HG03196 (cell line): ENCODE results near the gene GPR108.
A peak's percentile ranks its signal among the peaks of the same experiment; 100 is the strongest.

Experiments
- ATAC-seq: cut with Tn5 transposase; IDR thresholded peaks from one replicate; pipeline ENCODE4 v1.9.1; 2021; ENCODE audit not compliant: unreplicated experiment

Gene GPR108

GRCh38 chr19:6737873-6738786 lies 750 bp upstream of the GPR108 start:
- ATAC-seq, result peak; percentile 27

- ATAC-seq, result no peak
These were observed 480 bp downstream of the GPR108 start for GRCh38 chr19:6736917-6737283.

DNA sequence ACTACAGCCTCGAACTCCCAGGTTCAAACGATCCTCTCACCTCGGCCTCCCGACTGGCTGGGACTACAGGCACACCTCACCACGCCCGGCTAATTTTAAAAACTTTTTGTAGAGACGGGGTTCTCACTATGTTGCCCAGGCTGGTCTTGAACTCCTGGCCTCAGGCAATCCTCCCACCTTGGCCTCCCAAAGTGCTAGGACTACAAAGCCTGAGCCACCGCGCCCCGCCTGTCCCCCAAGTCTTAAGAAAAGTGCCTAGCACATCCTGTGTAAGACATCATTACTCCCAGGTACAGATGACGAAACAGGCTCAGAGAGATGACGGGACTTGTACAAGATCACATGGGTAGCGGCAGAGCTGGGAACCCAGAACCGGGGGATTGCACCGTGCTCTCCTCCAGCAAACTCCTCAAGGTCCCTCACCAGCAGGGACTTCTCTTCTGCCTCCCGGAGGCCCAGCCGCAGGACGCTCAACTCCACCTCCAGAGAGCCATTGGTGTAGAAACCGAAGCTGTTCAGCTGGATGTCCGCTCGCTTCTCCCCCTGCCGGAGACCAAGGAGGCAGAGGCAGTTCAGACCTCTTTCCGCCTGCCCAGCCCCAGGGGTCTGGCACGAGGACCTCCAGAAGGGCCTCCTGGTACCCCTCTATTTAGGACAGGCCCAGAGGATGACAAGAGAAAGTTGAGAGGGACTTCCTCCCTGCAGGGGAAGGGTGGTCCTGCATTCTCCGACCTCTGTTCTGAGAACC lies 1.0 kb downstream of the GPR108 start:
- ATAC-seq, result no peak

GRCh38 chr19:6735181-6735911 lies 2.0 kb downstream of the GPR108 start:
- no peak for ATAC-seq

DNA sequence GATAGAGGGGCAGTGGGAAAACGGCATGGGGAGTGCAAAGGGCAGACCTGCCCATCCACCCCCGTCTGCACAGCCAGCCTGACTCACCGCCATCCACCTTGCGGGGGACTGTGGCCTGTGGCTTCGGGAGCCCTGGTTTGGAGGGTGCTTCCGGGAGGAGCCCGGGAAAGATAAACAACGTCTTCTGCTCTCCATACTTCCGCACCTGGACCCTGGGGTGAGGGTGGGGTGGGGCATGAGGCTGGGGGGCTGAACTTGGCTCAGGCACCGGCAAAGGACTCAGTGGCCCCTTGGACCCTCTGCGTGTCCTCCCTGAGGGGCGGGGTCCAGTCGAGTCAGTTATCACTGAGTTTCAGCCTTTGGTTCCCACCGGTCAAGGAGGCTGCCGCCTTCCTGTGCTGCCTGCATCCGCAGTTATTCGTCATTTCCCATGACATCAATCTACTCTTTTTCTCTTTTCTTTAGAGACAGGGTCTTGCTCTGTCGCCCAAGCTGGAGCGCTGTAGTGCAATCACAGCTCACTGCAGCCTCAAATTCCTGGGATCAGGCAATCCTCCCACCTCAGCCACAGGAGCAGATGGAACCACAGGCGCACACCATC lies 3.2 kb downstream of the GPR108 start:
- no peak for ATAC-seq

- no peak for ATAC-seq
These were observed 3.9 kb downstream of the GPR108 start for GRCh38 chr19:6733338-6734095.

DNA sequence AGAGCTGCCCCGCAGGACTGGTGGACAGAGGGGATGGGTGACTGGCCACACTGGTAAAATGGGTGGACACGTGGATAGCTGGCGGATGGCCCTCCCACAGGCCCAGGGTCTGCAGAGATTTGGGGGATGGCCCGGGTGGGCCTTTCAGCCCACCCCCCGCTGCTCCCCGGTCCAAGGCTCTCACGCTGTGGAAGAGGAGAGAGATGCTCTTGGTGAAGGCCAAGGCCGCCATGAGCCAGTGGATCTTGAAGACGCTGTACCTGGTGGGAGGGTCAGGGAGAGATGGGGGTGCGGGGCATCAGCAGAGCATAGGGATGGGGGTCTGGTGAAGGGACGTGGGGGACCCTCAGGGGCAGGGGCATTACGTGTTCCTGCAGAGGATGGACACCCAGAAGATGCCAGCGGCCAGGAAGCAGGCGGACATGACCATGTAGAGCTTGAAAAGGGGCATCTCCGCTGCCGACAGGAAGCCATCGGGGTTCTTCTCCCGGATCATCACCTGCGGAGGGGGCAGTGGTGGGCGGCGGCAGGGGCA lies 4.5 kb downstream of the GPR108 start:
- no peak for ATAC-seq

DNA sequence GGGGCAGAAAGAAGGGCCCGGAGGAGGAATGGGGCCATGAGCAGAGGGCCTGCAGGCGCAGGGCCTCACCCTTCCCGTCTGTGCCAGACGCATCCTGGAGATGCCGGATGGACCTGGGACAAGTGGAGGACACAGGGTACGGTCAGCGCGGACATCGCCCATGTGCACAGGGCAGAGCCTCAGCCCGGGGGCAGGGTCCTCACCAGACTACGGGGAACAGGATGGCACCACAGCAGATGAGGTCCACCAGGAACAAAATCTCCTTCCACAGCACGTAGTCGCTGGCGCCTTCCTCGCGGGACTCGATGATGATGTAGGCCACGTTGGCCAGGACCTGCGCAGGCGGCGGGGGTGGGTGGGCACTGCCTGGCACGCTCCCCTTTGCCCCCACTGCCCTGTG lies 5.6 kb downstream of the GPR108 start:
- ATAC-seq, result no peak

- ATAC-seq, result no peak
These were observed 6.3 kb downstream of the GPR108 start for GRCh38 chr19:6730941-6731670.

GRCh38 chr19:6730153-6730804 lies 7.1 kb downstream of the GPR108 start:
- no peak for ATAC-seq

- ATAC-seq, result no peak
These were observed 7.7 kb downstream of the GPR108 start for GRCh38 chr19:6729573-6730152.

DNA sequence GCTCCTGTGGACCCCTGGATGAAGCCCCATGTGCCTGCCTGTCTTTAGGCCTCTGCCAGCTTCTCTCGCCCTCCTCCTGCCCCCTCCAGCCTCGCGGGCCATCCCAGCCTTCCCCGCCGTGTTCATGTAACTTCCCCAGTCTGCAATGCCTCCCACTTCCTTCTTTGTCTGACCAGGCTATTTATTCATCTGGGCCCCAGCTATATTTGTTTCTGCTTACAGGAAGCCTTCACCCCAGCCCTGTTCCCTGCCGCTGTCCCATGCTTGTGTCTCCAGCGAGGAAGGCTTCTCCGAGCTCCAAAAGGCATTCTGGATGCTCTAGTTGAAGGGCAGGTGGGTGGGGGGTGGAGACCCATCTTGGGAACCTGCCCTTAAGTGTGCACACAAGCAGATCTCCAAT lies 9.0 kb downstream of the GPR108 start:
- ATAC-seq, result no peak

- ATAC-seq, result no peak
These were observed 11.7 kb downstream of the GPR108 start for GRCh38 chr19:6725513-6726231.

GRCh38 chr19:6724631-6725492 lies 12.5 kb downstream of the GPR108 start:
- ATAC-seq, result no peak

DNA sequence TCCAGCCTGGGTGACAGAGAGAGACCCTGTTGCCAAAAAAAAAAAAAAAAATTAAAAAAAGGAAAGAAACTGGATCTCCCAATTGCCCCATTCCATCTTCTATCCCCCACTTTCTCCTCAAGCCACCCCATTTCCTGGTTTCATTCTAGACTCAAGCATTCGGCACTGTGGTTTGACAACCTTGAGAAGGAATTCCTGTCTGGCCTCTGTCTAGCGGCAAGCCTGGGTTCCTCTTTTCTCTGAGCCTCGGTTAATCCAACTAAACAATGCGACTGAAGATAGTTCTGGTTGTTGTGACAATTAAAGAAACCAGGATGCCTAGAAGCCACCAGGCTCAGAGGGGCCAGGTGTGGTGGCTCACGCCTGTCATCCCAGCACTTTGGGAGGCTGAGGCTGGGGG lies 13.6 kb downstream of the GPR108 start:
- ATAC-seq, result no peak

DNA sequence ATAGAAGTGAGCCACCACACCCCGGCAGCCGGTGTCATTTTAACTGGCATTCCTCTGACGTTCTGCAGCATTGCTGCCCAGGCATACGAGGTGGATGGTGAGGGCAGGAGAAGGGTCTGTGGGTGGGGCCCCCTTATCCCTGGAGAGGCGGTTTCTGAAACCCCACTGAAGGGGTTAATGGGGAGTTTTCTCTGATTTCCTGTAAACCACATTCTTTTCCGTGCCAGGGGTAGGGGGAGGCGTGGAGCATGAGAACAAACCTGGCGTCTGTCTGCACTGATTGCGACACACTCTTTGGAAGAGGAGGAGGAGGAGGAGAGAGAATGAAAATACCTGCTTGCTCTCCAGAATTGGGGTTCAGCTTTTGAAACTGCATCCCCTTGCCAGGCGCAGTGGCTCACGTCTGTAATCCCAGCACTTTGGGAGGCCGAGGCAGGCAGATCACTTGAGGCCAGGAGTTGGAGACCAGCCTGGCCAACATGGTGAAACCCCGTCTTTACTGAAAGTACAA lies 14.2 kb downstream of the GPR108 start:
- no peak for ATAC-seq

- no peak for ATAC-seq
These were observed 15.6 kb downstream of the GPR108 start for GRCh38 chr19:6721773-6722172.
